Neuronal stem cell (in vitro differentiated cells): ENCODE data around the gene SCLT1.

Experiments
- DNase-seq: peaks from one replicate; pipeline ENCODE4 v3.0.0-alpha.2; 2013; ENCODE audit warnings: low spot score
- H2AFZ ChIP-seq: one replicate; pipeline ENCODE4 v1.6.1; 2013; ENCODE audit warnings: mild to moderate bottlenecking, low read length, inconsistent platforms
- H2AK5ac ChIP-seq: 2 replicates; pipeline ENCODE4 v1.6.1; 2013; ENCODE audit warnings: low read depth, mild to moderate bottlenecking, inconsistent platforms, low read length, moderate library complexity, mixed read lengths
- H2BK120ac ChIP-seq: 2 replicates; pipeline ENCODE4 v1.6.1; 2013; ENCODE audit warnings: low read depth, mild to moderate bottlenecking, inconsistent platforms, low read length, moderate library complexity, mixed read lengths
- H2BK12ac ChIP-seq: one replicate; pipeline ENCODE4 v1.6.1; 2013; ENCODE audit warnings: low read length, inconsistent platforms
- H2BK15ac ChIP-seq: 2 replicates; pipeline ENCODE4 v1.6.1; 2013; ENCODE audit warnings: mild to moderate bottlenecking, low read length, inconsistent platforms, mixed read lengths
- H2BK5ac ChIP-seq: one replicate; pipeline ENCODE4 v1.6.1; 2013; ENCODE audit warnings: inconsistent platforms, mild to moderate bottlenecking, low read length, moderate library complexity
- H3K14ac ChIP-seq: one replicate; pipeline ENCODE4 v1.6.1; 2013; ENCODE audit warnings: low read length, inconsistent platforms
- H3K18ac ChIP-seq: 2 replicates; pipeline ENCODE4 v1.6.1; 2013; ENCODE audit warnings: low read length, inconsistent platforms
- H3K23ac ChIP-seq: 2 replicates; pipeline ENCODE4 v1.6.1; 2013; ENCODE audit warnings: low read depth, mild to moderate bottlenecking, mixed read lengths, low read length, inconsistent platforms; ENCODE audit not compliant: poor library complexity
- H3K27ac ChIP-seq: replicated peaks from 3 replicates; pipeline ENCODE4 v1.5.1; 2013; ENCODE audit warnings: low read length, inconsistent platforms
- H3K27me3 ChIP-seq, 3 experiments: 2 replicates each; pipeline ENCODE4 v1.6.1; 2013; ENCODE audit warnings: low read length in 3 of 3, mild to moderate bottlenecking in 2 of 3, inconsistent platforms in 1 of 3, low read depth in 1 of 3, mixed read lengths in 1 of 3, moderate library complexity in 1 of 3; ENCODE audit not compliant: control insufficient read depth in 3 of 3, insufficient read depth in 3 of 3
- H3K36me3 ChIP-seq, 2 donors: replicated peaks in 1 of 2; 2 replicates each; pipeline ENCODE4 v1.6.1; 2013; ENCODE audit warnings: low read length in 2 of 2; ENCODE audit not compliant: control insufficient read depth in 2 of 2, insufficient read depth in 2 of 2
- H3K4ac ChIP-seq: 2 replicates; pipeline ENCODE4 v1.6.1; 2013; ENCODE audit warnings: inconsistent platforms, mild to moderate bottlenecking, low read length, moderate library complexity
- H3K4me1 ChIP-seq, 2 donors: 1 replicate in 1 of 2; 2 replicates in 1 of 2; pipeline ENCODE4 v1.6.1; 2013; ENCODE audit warnings: low read length in 2 of 2, low read depth in 1 of 2; ENCODE audit not compliant: control insufficient read depth in 2 of 2, insufficient read depth in 1 of 2
- H3K4me2 ChIP-seq: one replicate; pipeline ENCODE4 v1.6.1; 2013; ENCODE audit warnings: mild to moderate bottlenecking, low read length, inconsistent platforms; ENCODE audit not compliant: insufficient read depth, poor library complexity, severe bottlenecking
- H3K4me3 ChIP-seq, 2 donors: 2 replicates each; pipeline ENCODE4 v1.5.1; 2013; ENCODE audit warnings: low read length in 2 of 2, mild to moderate bottlenecking in 2 of 2, inconsistent platforms in 1 of 2, moderate library complexity in 1 of 2
- H3K79me1 ChIP-seq: one replicate; pipeline ENCODE4 v1.6.1; 2013; ENCODE audit warnings: low read depth, mild to moderate bottlenecking, inconsistent platforms, low read length, moderate library complexity
- H3K9ac ChIP-seq: one replicate; pipeline ENCODE4 v1.6.1; 2013; ENCODE audit warnings: mild to moderate bottlenecking, low read depth, low read length, inconsistent platforms; ENCODE audit not compliant: poor library complexity
- H3K9me3 ChIP-seq, 2 donors: replicated peaks in 1 of 2; 2 replicates each; pipeline versions ENCODE3 to v1.6.1; 2013; ENCODE audit warnings: low read length in 2 of 2, mild to moderate bottlenecking in 2 of 2, inconsistent platforms in 1 of 2, low read depth in 1 of 2, mixed read lengths in 1 of 2, moderate library complexity in 1 of 2; ENCODE audit not compliant: control insufficient read depth in 2 of 2, insufficient read depth in 1 of 2
- H4K8ac ChIP-seq: one replicate; pipeline ENCODE4 v1.6.1; 2013; ENCODE audit warnings: low read depth, mild to moderate bottlenecking, inconsistent platforms, low read length, moderate library complexity
- H4K91ac ChIP-seq: one replicate; pipeline ENCODE4 v1.6.1; 2013; ENCODE audit warnings: low read length, low read depth, mild to moderate bottlenecking, inconsistent platforms; ENCODE audit not compliant: poor library complexity
- WGBS, 2 donors: extraction: QIAGEN DNeasy Blood & Tissue Kit; methylation state at CpG; one replicate each; pipeline ENCODE4 v1.1.7; 2013; ENCODE audit warnings: missing lambda C conversion rate in 2 of 2, mixed read lengths in 1 of 2; ENCODE audit not compliant: insufficient read length in 2 of 2, insufficient replicate concordance in 1 of 2; ENCODE audit errors: extremely low coverage in 2 of 2; 5-methylcytosine and 5-hydroxymethylcytosine counted together

SCLT1 gene

DNA sequence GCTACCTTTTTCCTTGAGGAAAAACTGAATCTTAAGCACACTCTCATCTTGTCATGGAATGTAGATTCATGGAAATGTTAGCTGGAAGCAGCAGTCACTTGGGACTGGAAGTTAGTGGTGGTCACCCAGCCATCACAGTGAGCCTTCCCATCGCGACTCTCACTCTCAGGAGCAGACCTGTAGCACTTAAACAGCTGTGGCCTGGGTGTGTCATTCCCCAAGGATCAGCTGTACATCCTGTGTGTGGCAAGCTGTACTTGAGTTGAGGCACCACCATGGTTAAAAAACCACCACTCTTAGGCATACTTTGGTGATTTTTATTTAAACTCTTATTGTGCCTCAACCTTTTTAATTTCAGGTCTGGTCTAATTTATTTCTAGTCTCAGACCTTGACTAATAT is 237.1 kb downstream of the SCLT1 start:
- H2AK5ac ChIP-seq = no peak overlapping the region
- H3K27ac ChIP-seq = no peak overlapping the region
- H3K18ac ChIP-seq = no peak overlapping the region
- H3K4me3 ChIP-seq = no peak overlapping the region
- no peak overlapping the region for H3K14ac ChIP-seq
- H3K4me1 ChIP-seq = peaks cover 0 to 3% of the 10 kb centered on the region in 2 donors
- no peak overlapping the region for H2AFZ ChIP-seq
- no peak overlapping the region for H2BK15ac ChIP-seq
- H4K91ac ChIP-seq = no peak overlapping the region
- H3K27me3 ChIP-seq = no peaks in the 10 kb centered on the region
- H4K8ac ChIP-seq = no peak overlapping the region
- no peak overlapping the region for H3K23ac ChIP-seq
- no peak overlapping the region for H3K4ac ChIP-seq
- WGBS, 2 donors = no CpG with 5 or more reads among the region's 2 CpGs
- no peak overlapping the region for H2BK12ac ChIP-seq
- H3K4me2 ChIP-seq = no peak overlapping the region
- H3K36me3 ChIP-seq = peaks cover 55 to 97% of the 10 kb centered on the region in 2 donors
- peaks cover 8% of the 10 kb centered on the region for H3K79me1 ChIP-seq
- H2BK5ac ChIP-seq = no peak overlapping the region
- H3K9me3 ChIP-seq = peaks cover 0 to 2% of the 10 kb centered on the region in 2 donors
- H3K9ac ChIP-seq = no peak overlapping the region
- no peak overlapping the region for H2BK120ac ChIP-seq
- no peak for DNase-seq

- Histone ChIP-seq H4K8ac (no peak overlapping the region), H3K27me3 (no peaks in the 10 kb centered on the region), H3K79me1 (peaks cover 8% of the 10 kb centered on the region), H2AK5ac (no peak overlapping the region), H3K9ac (no peak overlapping the region), H2BK15ac (no peak overlapping the region), H2BK5ac (no peak overlapping the region), H3K9me3 (peaks cover 0 to 2% of the 10 kb centered on the region in 2 donors), H4K91ac (no peak overlapping the region), H3K4me1 (peaks cover 0 to 3% of the 10 kb centered on the region in 2 donors), H3K14ac (no peak overlapping the region), H2BK12ac (no peak overlapping the region), H3K27ac (no peak overlapping the region), H3K18ac (no peak overlapping the region), H3K23ac (no peak overlapping the region), H3K36me3 (peaks cover 54 to 97% of the 10 kb centered on the region in 2 donors), H3K4me3 (no peak overlapping the region), H2AFZ (no peak overlapping the region), H3K4me2 (no peak overlapping the region), H2BK120ac (no peak overlapping the region), H3K4ac (no peak overlapping the region)
- whole genome bisulfite sequencing, 2 donors = no CpG with 5 or more reads among the region's 7 CpGs
- no peak for DNase-seq
These were observed 237.7 kb downstream of the SCLT1 start for GRCh38 chr4:128855621-128856020.

- H3K36me3 ChIP-seq = peaks cover 58 to 97% of the 10 kb centered on the region in 2 donors
- no peak overlapping the region for H3K4me3 ChIP-seq
- no peak overlapping the region for H3K4ac ChIP-seq
- H3K9me3 ChIP-seq = peaks cover 0 to 2% of the 10 kb centered on the region in 2 donors
- no peak for DNase-seq
- no peak overlapping the region for H2AK5ac ChIP-seq
- H3K4me2 ChIP-seq = no peak overlapping the region
- no peaks in the 10 kb centered on the region for H3K27me3 ChIP-seq
- H2BK5ac ChIP-seq = no peak overlapping the region
- H3K4me1 ChIP-seq = peaks cover 0 to 3% of the 10 kb centered on the region in 2 donors
- no peak overlapping the region for H3K27ac ChIP-seq
- H2AFZ ChIP-seq = no peak overlapping the region
- H2BK15ac ChIP-seq = no peak overlapping the region
- H3K14ac ChIP-seq = no peak overlapping the region
- no peak overlapping the region for H3K23ac ChIP-seq
- H3K9ac ChIP-seq = no peak overlapping the region
- H2BK120ac ChIP-seq = no peak overlapping the region
- no CpG with 5 or more reads among the region's 6 CpGs for WGBS, 2 donors
- no peak overlapping the region for H4K91ac ChIP-seq
- peaks cover 7% of the 10 kb centered on the region for H3K79me1 ChIP-seq
- H3K18ac ChIP-seq = no peak overlapping the region
- H4K8ac ChIP-seq = no peak overlapping the region
- H2BK12ac ChIP-seq = no peak overlapping the region
These were observed 238.9 kb downstream of the SCLT1 start for GRCh38 chr4:128854433-128854832.

GRCh38 chr4:128853741-128854140 is 239.6 kb downstream of the SCLT1 start:
- Histone ChIP-seq H2BK12ac (no peak overlapping the region), H3K4me1 (no peaks in the 10 kb centered on the region), H3K9me3 (no peaks in the 10 kb centered on the region), H3K4ac (no peak overlapping the region), H3K79me1 (peaks cover 4% of the 10 kb centered on the region), H3K4me2 (no peak overlapping the region), H2BK15ac (no peak overlapping the region), H3K4me3 (no peak overlapping the region), H2AK5ac (no peak overlapping the region), H3K23ac (no peak overlapping the region), H2AFZ (no peak overlapping the region), H3K14ac (no peak overlapping the region), H4K8ac (no peak overlapping the region), H2BK5ac (no peak overlapping the region), H3K18ac (no peak overlapping the region), H2BK120ac (no peak overlapping the region), H3K36me3 (peaks cover 58 to 97% of the 10 kb centered on the region in 2 donors), H4K91ac (no peak overlapping the region), H3K27me3 (no peaks in the 10 kb centered on the region), H3K9ac (no peak overlapping the region), H3K27ac (no peak overlapping the region)
- no CpG with 5 or more reads among the region's 5 CpGs for WGBS, 2 donors
- no peak for DNase-seq
